Mesenchymal stem cell (in vitro differentiated cells and primary cell): Measurements from ENCODE around the gene LRRC14B.

Source experiments
- DNase-seq: peaks from one replicate; pipeline ENCODE4 v3.0.0-alpha.2; 2013
- H2AFZ ChIP-seq: one replicate; pipeline ENCODE4 v1.6.1; 2013; ENCODE audit warnings: low read depth, mild to moderate bottlenecking, control low read depth, inconsistent platforms, low read length, moderate library complexity
- H2AK5ac ChIP-seq: 2 replicates; pipeline ENCODE4 v1.6.1; 2013; ENCODE audit warnings: low read length, moderate library complexity, mild to moderate bottlenecking, inconsistent platforms; ENCODE audit not compliant: severe bottlenecking
- H2BK120ac ChIP-seq: one replicate; pipeline ENCODE4 v1.6.1; 2013; ENCODE audit warnings: low read depth, mild to moderate bottlenecking, inconsistent platforms, low read length, moderate library complexity
- H2BK12ac ChIP-seq, 2 experiments: one replicate each; pipeline ENCODE4 v1.6.1; 2013; ENCODE audit warnings: inconsistent platforms in 2 of 2, low read length in 2 of 2, mild to moderate bottlenecking in 2 of 2, moderate library complexity in 2 of 2, control low read depth in 1 of 2
- H2BK15ac ChIP-seq: one replicate; pipeline ENCODE4 v1.6.1; 2013; ENCODE audit warnings: mild to moderate bottlenecking, low read depth, inconsistent platforms; ENCODE audit not compliant: poor library complexity, severe bottlenecking
- H2BK5ac ChIP-seq: 2 replicates; pipeline ENCODE4 v1.6.1; 2013; ENCODE audit warnings: low read depth, mild to moderate bottlenecking, low read length, control low read depth, inconsistent platforms; ENCODE audit not compliant: poor library complexity, severe bottlenecking
- H3K14ac ChIP-seq, 2 experiments: one replicate each; pipeline ENCODE4 v1.6.1; 2013; ENCODE audit warnings: inconsistent platforms in 2 of 2, low read length in 2 of 2, control low read depth in 1 of 2, mild to moderate bottlenecking in 1 of 2, moderate library complexity in 1 of 2
- H3K18ac ChIP-seq, 2 experiments: one replicate each; pipeline ENCODE4 v1.6.1; 2013; ENCODE audit warnings: inconsistent platforms in 2 of 2, low read length in 2 of 2, control low read depth in 1 of 2, low read depth in 1 of 2, mild to moderate bottlenecking in 1 of 2
- H3K23ac ChIP-seq, 2 experiments: one replicate each; pipeline ENCODE4 v1.6.1; 2013; ENCODE audit warnings: inconsistent platforms in 2 of 2, low read length in 2 of 2, mild to moderate bottlenecking in 2 of 2, moderate library complexity in 2 of 2, control low read depth in 1 of 2
- H3K27ac ChIP-seq: 2 replicates; pipeline ENCODE4 v1.5.1; 2013; ENCODE audit warnings: mild to moderate bottlenecking, moderate library complexity, low read length, control low read depth, inconsistent platforms; ENCODE audit not compliant: poor library complexity, severe bottlenecking
- H3K27me3 ChIP-seq, 2 experiments: 2 replicates each; pipeline versions ENCODE4 v1.6.1 to v1.7.0; 2013; ENCODE audit warnings: low read length in 2 of 2, mild to moderate bottlenecking in 2 of 2, moderate library complexity in 2 of 2, control low read depth in 1 of 2, inconsistent platforms in 1 of 2; ENCODE audit not compliant: control insufficient read depth in 1 of 2, insufficient read depth in 1 of 2
- H3K36me3 ChIP-seq, 2 experiments: 2 replicates each; pipeline versions ENCODE4 v1.6.1 to v1.7.0; 2013; ENCODE audit warnings: low read length in 2 of 2, control low read depth in 1 of 2, inconsistent platforms in 1 of 2, low read depth in 1 of 2, mild to moderate bottlenecking in 1 of 2; ENCODE audit not compliant: insufficient read depth in 2 of 2, control insufficient read depth in 1 of 2
- H3K4ac ChIP-seq, 2 experiments: one replicate each; pipeline ENCODE4 v1.6.1; 2013; ENCODE audit warnings: inconsistent platforms in 2 of 2, low read length in 2 of 2, mild to moderate bottlenecking in 2 of 2, moderate library complexity in 2 of 2, control low read depth in 1 of 2, low read depth in 1 of 2
- H3K4me1 ChIP-seq: 2 replicates; pipeline ENCODE4 v1.6.1; 2013; ENCODE audit warnings: low read depth, low read length, control low read depth; ENCODE audit not compliant: control insufficient read depth, insufficient read depth
- H3K4me2 ChIP-seq: 2 replicates; pipeline ENCODE4 v1.6.1; 2013; ENCODE audit warnings: low read length, mild to moderate bottlenecking, inconsistent platforms; ENCODE audit not compliant: poor library complexity, severe bottlenecking
- H3K4me3 ChIP-seq, 2 experiments: 2 replicates each; pipeline versions ENCODE4 v1.5.1 to v1.7.0; 2013; ENCODE audit warnings: low read length in 2 of 2, mild to moderate bottlenecking in 2 of 2, control low read depth in 1 of 2, low read depth in 1 of 2; ENCODE audit not compliant: insufficient read depth in 1 of 2
- H3K79me1 ChIP-seq: replicated peaks from 2 replicates; pipeline ENCODE4 v1.6.1; 2013; ENCODE audit warnings: mild to moderate bottlenecking, control low read depth, low read length, inconsistent platforms; ENCODE audit not compliant: poor library complexity, severe bottlenecking
- H3K9ac ChIP-seq: 2 replicates; pipeline ENCODE4 v1.7.0; 2013; ENCODE audit warnings: mild to moderate bottlenecking, low read length, moderate library complexity
- H3K9me3 ChIP-seq: 2 replicates; pipeline ENCODE4 v1.7.0; 2013; ENCODE audit warnings: mild to moderate bottlenecking, low read length; ENCODE audit not compliant: control insufficient read depth
- H4K8ac ChIP-seq: one replicate; pipeline ENCODE4 v1.6.1; 2013; ENCODE audit warnings: inconsistent platforms, mild to moderate bottlenecking, low read length, moderate library complexity
- H4K91ac ChIP-seq: one replicate; pipeline ENCODE4 v1.6.1; 2013; ENCODE audit warnings: mild to moderate bottlenecking, low read length, inconsistent platforms
- WGBS: methylation state at CpG from one replicate; pipeline ENCODE4 v1.1.7; 2013; ENCODE audit warnings: mixed read lengths; 5-methylcytosine and 5-hydroxymethylcytosine counted together

LRRC14B gene

GRCh38 chr5:180286-180918 lies 10.9 kb upstream of the LRRC14B start:
- Histone ChIP-seq H3K4me3 (no peak overlapping the region), H2BK15ac (no peak overlapping the region), H3K14ac (no peak overlapping the region), H4K8ac (no peak overlapping the region), H2BK12ac (no peak overlapping the region), H2AFZ (no peak overlapping the region), H3K27ac (no peak overlapping the region), H3K4ac (no peak overlapping the region), H3K4me2 (no peak overlapping the region), H3K36me3 (no peaks in the 10 kb centered on the region), H2BK5ac (no peak overlapping the region), H3K4me1 (no peaks in the 10 kb centered on the region), H2AK5ac (no peak overlapping the region), H4K91ac (no peak overlapping the region), H3K9ac (no peak overlapping the region), H3K18ac (no peak overlapping the region), H3K27me3 (peaks cover 5 to 51% of the 10 kb centered on the region in 2 experiments), H2BK120ac (no peak overlapping the region), H3K9me3 (no peaks in the 10 kb centered on the region), H3K23ac (no peak overlapping the region), H3K79me1 (no peaks in the 10 kb centered on the region)
- 78% methylated on average over 13 of the region's 13 CpGs for WGBS
- DNase-seq: no peak

GRCh38 chr5:181160-181559 lies 10.1 kb upstream of the LRRC14B start:
- H2BK120ac ChIP-seq: no peak overlapping the region
- no peak overlapping the region for H2AFZ ChIP-seq
- no peak overlapping the region for H3K23ac ChIP-seq
- DNase-seq: no peak
- no peak overlapping the region for H2AK5ac ChIP-seq
- H3K79me1 ChIP-seq: no peaks in the 10 kb centered on the region
- no peaks in the 10 kb centered on the region for H3K9me3 ChIP-seq
- H4K91ac ChIP-seq: no peak overlapping the region
- no peak overlapping the region for H3K4me3 ChIP-seq
- no peak overlapping the region for H2BK12ac ChIP-seq
- WGBS: 90% methylated on average over 9 of the region's 9 CpGs
- no peaks in the 10 kb centered on the region for H3K4me1 ChIP-seq
- H3K36me3 ChIP-seq: no peaks in the 10 kb centered on the region
- H3K4me2 ChIP-seq: no peak overlapping the region
- no peak overlapping the region for H4K8ac ChIP-seq
- H3K14ac ChIP-seq: no peak overlapping the region
- no peak overlapping the region for H2BK15ac ChIP-seq
- H3K18ac ChIP-seq: no peak overlapping the region
- H3K9ac ChIP-seq: no peak overlapping the region
- no peak overlapping the region for H3K4ac ChIP-seq
- no peak overlapping the region for H3K27ac ChIP-seq
- no peak overlapping the region for H2BK5ac ChIP-seq
- peaks cover 5 to 51% of the 10 kb centered on the region in 2 experiments for H3K27me3 ChIP-seq

GRCh38 chr5:181566-181965 lies 9.7 kb upstream of the LRRC14B start:
- H2AFZ ChIP-seq: no peak overlapping the region
- H3K27ac ChIP-seq: no peak overlapping the region
- no peak overlapping the region for H3K9ac ChIP-seq
- no peaks in the 10 kb centered on the region for H3K4me1 ChIP-seq
- H3K4ac ChIP-seq: no peak overlapping the region
- H2BK15ac ChIP-seq: no peak overlapping the region
- no peak overlapping the region for H3K18ac ChIP-seq
- H3K36me3 ChIP-seq: no peaks in the 10 kb centered on the region
- 88% methylated on average over 22 of the region's 22 CpGs for WGBS
- H3K27me3 ChIP-seq: peaks cover 5 to 51% of the 10 kb centered on the region in 2 experiments
- H3K23ac ChIP-seq: no peak overlapping the region
- H3K9me3 ChIP-seq: no peaks in the 10 kb centered on the region
- no peak overlapping the region for H3K4me3 ChIP-seq
- peak overlapping the region; percentile 25 for H4K91ac ChIP-seq
- no peak overlapping the region for H2BK120ac ChIP-seq
- no peak overlapping the region for H3K14ac ChIP-seq
- H2BK5ac ChIP-seq: no peak overlapping the region
- H3K4me2 ChIP-seq: no peak overlapping the region
- DNase-seq: no peak
- H4K8ac ChIP-seq: no peak overlapping the region
- no peak overlapping the region for H2AK5ac ChIP-seq
- H2BK12ac ChIP-seq: no peak overlapping the region
- H3K79me1 ChIP-seq: no peaks in the 10 kb centered on the region

DNA sequence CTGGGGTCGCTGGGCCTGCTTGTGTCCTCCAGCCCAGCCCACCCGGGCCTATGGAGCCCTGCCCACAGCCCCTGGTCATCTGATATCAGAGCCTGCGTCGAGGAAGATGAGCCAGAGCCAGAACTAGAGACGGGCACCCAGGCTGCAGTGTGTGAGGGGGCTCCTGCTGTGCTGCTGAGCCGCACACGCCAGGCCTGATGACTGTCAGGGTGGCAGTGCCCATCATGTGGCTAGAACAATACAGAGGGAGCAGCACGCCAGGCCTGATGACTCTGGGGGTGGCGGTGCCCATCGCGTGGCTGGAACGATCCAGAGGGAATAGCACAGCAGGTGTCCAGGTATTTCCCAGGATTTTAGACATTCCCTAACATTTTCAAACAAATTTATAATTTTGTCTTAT lies 9.2 kb upstream of the LRRC14B start:
- H2BK12ac ChIP-seq: no peak overlapping the region
- no peak overlapping the region for H4K91ac ChIP-seq
- peaks cover 5 to 51% of the 10 kb centered on the region in 2 experiments for H3K27me3 ChIP-seq
- no peak overlapping the region for H2AFZ ChIP-seq
- H3K36me3 ChIP-seq: no peaks in the 10 kb centered on the region
- H3K4me1 ChIP-seq: no peaks in the 10 kb centered on the region
- H3K27ac ChIP-seq: no peak overlapping the region
- no peak for DNase-seq
- WGBS: 95% methylated on average over 12 of the region's 12 CpGs
- no peaks in the 10 kb centered on the region for H3K79me1 ChIP-seq
- no peaks in the 10 kb centered on the region for H3K9me3 ChIP-seq
- H2BK5ac ChIP-seq: no peak overlapping the region
- no peak overlapping the region for H2BK120ac ChIP-seq
- no peak overlapping the region for H3K14ac ChIP-seq
- H3K23ac ChIP-seq: no peak overlapping the region
- H2BK15ac ChIP-seq: no peak overlapping the region
- no peak overlapping the region for H3K4me2 ChIP-seq
- H3K18ac ChIP-seq: no peak overlapping the region
- H4K8ac ChIP-seq: no peak overlapping the region
- H2AK5ac ChIP-seq: no peak overlapping the region
- H3K9ac ChIP-seq: no peak overlapping the region
- no peak overlapping the region for H3K4ac ChIP-seq
- no peak overlapping the region for H3K4me3 ChIP-seq
